A549 (cell line): ENCODE results near the gene XPNPEP1. TPM values are rescaled to one million over a fixed set of nuclear protein-coding genes. Genes with fewer than 3 reads are reported as not detected.

Experiments used
- ATAC-seq, 2 experiments: fragments of 200-7000 bp in 1 of 2; fragments of >200 bp in 1 of 2; cut with Nextera tagmentation in 1 of 2; cut with Tn5 transposase in 1 of 2; 3 replicates each; pipeline versions ENCODE4 v1.8.0 to v1.9.1; 2018 to 2020; ENCODE audit warnings: mild to moderate bottlenecking in 1 of 2, moderate library complexity in 1 of 2
- CTCF ChIA-PET: fragments of 300-600 bp; sonication (Branson Sonifier 250); formaldehyde crosslinking; extraction: SDS; loops from one replicate; lab custom pipeline; 2021; ENCODE audit warnings: antibody characterized with exemption, inconsistent platforms; lab: Yijun Ruan, JAX
- POLR2A ChIA-PET: fragments of 350-600 bp; formaldehyde crosslinking; extraction: SDS; loops from one replicate; lab custom pipeline; 2021; ENCODE audit warnings: antibody characterized with exemption, inconsistent platforms; lab: Yijun Ruan, JAX
- DNase-seq, 2 experiments: peaks; one replicate each; pipeline versions ENCODE4 v3.0.0 to v3.0.0-alpha.2; 2011 to 2016; ENCODE audit warnings: low read depth in 1 of 2, low spot score in 1 of 2
- FAIRE-seq: peaks from 2 replicates; lab custom pipeline; 2011; peaks lifted over from hg19 to GRCh38; lab: Jason Lieb, UNC
- H3K27ac ChIP-seq, 2 experiments: fragments of >200 bp; sonication (Bioruptor Twin); formaldehyde crosslinking; 3 replicates each; pipeline ENCODE4 v1.5.1; 2016 to 2017
- H3K4me1 ChIP-seq: fragments of >200 bp; sonication (Bioruptor Twin); formaldehyde crosslinking; 3 replicates; pipeline ENCODE4 v1.6.1; 2016
- H3K4me2 ChIP-seq: fragments of >200 bp; sonication (Bioruptor Twin); formaldehyde crosslinking; 3 replicates; pipeline ENCODE4 v1.6.1; 2016
- H3K4me3 ChIP-seq: fragments of >200 bp; sonication (Bioruptor Twin); formaldehyde crosslinking; 3 replicates; pipeline ENCODE4 v1.5.1; 2016
- H3K9me3 ChIP-seq: fragments of >200 bp; sonication (Bioruptor Twin); formaldehyde crosslinking; 3 replicates; pipeline ENCODE4 v1.6.1; 2016
- CBX2 ChIP-seq: fragments of 200-600 bp; sonication (generic); IDR thresholded peaks from 2 replicates; pipeline ENCODE4 v1.6.1; 2016; ENCODE audit warnings: low read depth, mild to moderate bottlenecking, borderline replicate concordance
- CHD2 ChIP-seq: fragments of 150-350 bp; IDR thresholded peaks from 2 replicates; pipeline ENCODE4 v1.6.1; 2014; ENCODE audit warnings: low read length; ENCODE audit not compliant: partially characterized antibody
- EHF ChIP-seq: fragments of 250-450 bp; sonication (Bioruptor Pico); IDR thresholded peaks from 2 replicates; pipeline ENCODE4 v1.5.0; 2020; ENCODE audit warnings: mild to moderate bottlenecking
- FOSB ChIP-seq: fragments of 250-450 bp; sonication (Bioruptor Pico); IDR thresholded peaks from 2 replicates; pipeline ENCODE4 v1.5.0; 2020; ENCODE audit warnings: mild to moderate bottlenecking, moderate library complexity
- MAX ChIP-seq: IDR thresholded peaks from 2 replicates; pipeline ENCODE4 v1.6.1; 2012
- NFE2L2 ChIP-seq: fragments of 150-350 bp; conservative IDR thresholded peaks from 2 replicates; pipeline ENCODE4 v1.6.1; 2014; ENCODE audit warnings: low read length
- PHF8 ChIP-seq: fragments of 200-600 bp; sonication (generic); IDR thresholded peaks from 2 replicates; pipeline ENCODE4 v1.6.1; 2016; ENCODE audit warnings: low read depth, mild to moderate bottlenecking, antibody characterized with exemption, moderate library complexity, borderline replicate concordance
- POLR2AphosphoS2 ChIP-seq: conservative IDR thresholded peaks from 2 replicates; pipeline ENCODE4 v1.6.1; 2012; ENCODE audit warnings: low read length, improper control_type of control experiment, inconsistent platforms
- RAD21 ChIP-seq, 2 experiments: fragments of >200 bp in 1 of 2; sonication (Bioruptor Twin) in 1 of 2; formaldehyde crosslinking in 1 of 2; IDR thresholded peaks in 1 of 2; conservative IDR thresholded peaks in 1 of 2; 2 replicates in 1 of 2; 3 replicates in 1 of 2; pipeline ENCODE4 v1.6.1; 2012 to 2018; ENCODE audit warnings: inconsistent platforms in 1 of 2
- RFX5 ChIP-seq: fragments of 450-650 bp; IDR thresholded peaks from 2 replicates; pipeline ENCODE4 v1.7.1; 2014; ENCODE audit warnings: antibody characterized with exemption, mild to moderate bottlenecking, moderate library complexity
- SMC3 ChIP-seq: fragments of >200 bp; sonication (Bioruptor Twin); formaldehyde crosslinking; IDR thresholded peaks from 3 replicates; pipeline ENCODE4 v1.6.1; 2018; ENCODE audit warnings: inconsistent platforms
- SREBF2 ChIP-seq: fragments of 450-650 bp; IDR thresholded peaks from 2 replicates; pipeline ENCODE4 v1.6.1; 2014; ENCODE audit warnings: mild to moderate bottlenecking, moderate library complexity
- ZNF302 ChIP-seq: fragments of 250-450 bp; sonication (Bioruptor Pico); IDR thresholded peaks from 2 replicates; pipeline ENCODE4 v1.9.0; 2021; ENCODE audit warnings: inconsistent platforms, mild to moderate bottlenecking, moderate library complexity
- WGBS: methylation state at CpG from one replicate; pipeline ENCODE4 v1.1.6; 2017; ENCODE audit errors: missing lambda C conversion rate; 5-methylcytosine and 5-hydroxymethylcytosine counted together
- polyA plus RNA-seq, 4 experiments: library from polyadenylated mRNA; depleted of rRNA in 3 of 4; stranded (reverse); fragments of >200 nt; fragmentation: RNase III in 1 of 4; extraction: RNeasy Plus Mini Kit Qiagen cat#74134 plus additional on column Dnase treatment in 1 of 4; gene quantifications; 2 replicates in 3 of 4; 3 replicates in 1 of 4; pipeline ENCODE4 v1.2.3, GENCODE V29; 2011 to 2017
- TF ChIP-seq, protein P1 (sequence below): fragments of 250-450 bp; sonication (Bioruptor Pico); IDR thresholded peaks from 2 replicates; pipeline ENCODE4 v1.5.0; 2021; ENCODE audit warnings: mild to moderate bottlenecking, moderate library complexity, borderline replicate concordance
- TF ChIP-seq, protein P2 (sequence below): fragments of >200 bp; sonication (Bioruptor Twin); formaldehyde crosslinking; IDR thresholded peaks from 3 replicates; pipeline ENCODE4 v1.5.1; 2016
- TF ChIP-seq, protein P3 (sequence below): IDR thresholded peaks from 2 replicates; pipeline ENCODE4 v1.6.1; 2012; ENCODE audit warnings: low read depth, borderline replicate concordance

XPNPEP1 gene
- polyA plus RNA-seq, 2 of the 4 experiments (the other 2 are of a cell fraction), result 32.5 to 53.9 TPM

DNA sequence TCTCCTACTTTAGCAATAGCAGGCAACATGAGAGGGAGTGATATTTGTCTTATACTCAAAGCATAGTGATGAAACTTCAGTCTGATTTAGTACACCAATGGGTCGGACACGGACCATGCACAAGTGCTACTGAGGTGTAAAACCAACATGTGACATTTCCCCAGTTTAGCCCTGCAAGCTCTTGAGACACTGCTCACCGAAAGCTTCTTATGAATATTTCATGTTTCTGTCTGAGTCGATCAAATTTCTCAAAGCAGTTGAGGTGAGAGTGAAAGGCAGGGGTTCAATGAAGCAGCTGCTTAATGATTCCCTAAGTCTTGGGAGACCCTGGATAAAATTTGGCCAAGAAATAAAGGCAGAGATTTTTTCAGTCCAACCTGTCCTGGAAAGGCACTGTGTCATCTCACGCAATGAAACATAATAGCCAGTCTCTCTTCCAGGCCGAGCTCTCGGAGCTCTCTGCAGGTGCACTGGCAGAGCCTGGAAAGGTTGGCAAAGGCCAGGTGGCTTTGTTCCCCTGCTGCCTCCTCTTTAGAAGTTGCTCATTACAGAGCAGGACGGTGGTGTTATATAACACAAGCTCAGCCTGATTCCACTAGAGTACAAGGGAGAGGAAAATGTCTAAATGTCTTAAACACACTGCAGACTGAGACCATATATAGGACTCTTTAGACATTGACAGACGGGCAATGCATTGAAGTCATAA, 33.9 kb upstream of the XPNPEP1 start:
- FAIRE-seq, result no peak
- Histone ChIP-seq H3K9me3 (no peaks in the 10 kb centered on the region), H3K4me3 (no peak overlapping the region), H3K4me2 (no peak overlapping the region), H3K27ac (no peak overlapping the region), H3K4me1 (peaks cover 3% of the 10 kb centered on the region; the same call in 1 of the 3 replicates)
- no peak for DNase-seq
- no peak for TF ChIP-seq NFE2L2
- no peak for TF ChIP-seq POLR2AphosphoS2
- TF ChIP-seq FOSB (CRISPR knock-in tag), result no peak
- TF ChIP-seq EHF (CRISPR knock-in tag), result no peak
- TF ChIP-seq MAX, result no peak
- TF ChIP-seq ZNF302, result no peak
- no peak for TF ChIP-seq CHD2
- TF ChIP-seq PHF8, result no peak
- TF ChIP-seq SREBF2, result no peak
- TF ChIP-seq RFX5, result no peak
- TF ChIP-seq, protein P1, sequence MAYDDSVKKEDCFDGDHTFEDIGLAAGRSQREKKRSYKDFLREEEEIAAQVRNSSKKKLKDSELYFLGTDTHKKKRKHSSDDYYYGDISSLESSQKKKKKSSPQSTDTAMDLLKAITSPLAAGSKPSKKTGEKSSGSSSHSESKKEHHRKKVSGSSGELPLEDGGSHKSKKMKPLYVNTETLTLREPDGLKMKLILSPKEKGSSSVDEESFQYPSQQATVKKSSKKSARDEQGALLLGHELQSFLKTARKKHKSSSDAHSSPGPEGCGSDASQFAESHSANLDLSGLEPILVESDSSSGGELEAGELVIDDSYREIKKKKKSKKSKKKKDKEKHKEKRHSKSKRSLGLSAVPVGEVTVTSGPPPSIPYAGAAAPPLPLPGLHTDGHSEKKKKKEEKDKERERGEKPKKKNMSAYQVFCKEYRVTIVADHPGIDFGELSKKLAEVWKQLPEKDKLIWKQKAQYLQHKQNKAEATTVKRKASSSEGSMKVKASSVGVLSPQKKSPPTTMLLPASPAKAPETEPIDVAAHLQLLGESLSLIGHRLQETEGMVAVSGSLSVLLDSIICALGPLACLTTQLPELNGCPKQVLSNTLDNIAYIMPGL (CRISPR knock-in tag), result no peak
- TF ChIP-seq, protein P2, sequence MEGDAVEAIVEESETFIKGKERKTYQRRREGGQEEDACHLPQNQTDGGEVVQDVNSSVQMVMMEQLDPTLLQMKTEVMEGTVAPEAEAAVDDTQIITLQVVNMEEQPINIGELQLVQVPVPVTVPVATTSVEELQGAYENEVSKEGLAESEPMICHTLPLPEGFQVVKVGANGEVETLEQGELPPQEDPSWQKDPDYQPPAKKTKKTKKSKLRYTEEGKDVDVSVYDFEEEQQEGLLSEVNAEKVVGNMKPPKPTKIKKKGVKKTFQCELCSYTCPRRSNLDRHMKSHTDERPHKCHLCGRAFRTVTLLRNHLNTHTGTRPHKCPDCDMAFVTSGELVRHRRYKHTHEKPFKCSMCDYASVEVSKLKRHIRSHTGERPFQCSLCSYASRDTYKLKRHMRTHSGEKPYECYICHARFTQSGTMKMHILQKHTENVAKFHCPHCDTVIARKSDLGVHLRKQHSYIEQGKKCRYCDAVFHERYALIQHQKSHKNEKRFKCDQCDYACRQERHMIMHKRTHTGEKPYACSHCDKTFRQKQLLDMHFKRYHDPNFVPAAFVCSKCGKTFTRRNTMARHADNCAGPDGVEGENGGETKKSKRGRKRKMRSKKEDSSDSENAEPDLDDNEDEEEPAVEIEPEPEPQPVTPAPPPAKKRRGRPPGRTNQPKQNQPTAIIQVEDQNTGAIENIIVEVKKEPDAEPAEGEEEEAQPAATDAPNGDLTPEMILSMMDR, result no peak
- no peak for TF ChIP-seq CBX2
- TF ChIP-seq, protein P3, sequence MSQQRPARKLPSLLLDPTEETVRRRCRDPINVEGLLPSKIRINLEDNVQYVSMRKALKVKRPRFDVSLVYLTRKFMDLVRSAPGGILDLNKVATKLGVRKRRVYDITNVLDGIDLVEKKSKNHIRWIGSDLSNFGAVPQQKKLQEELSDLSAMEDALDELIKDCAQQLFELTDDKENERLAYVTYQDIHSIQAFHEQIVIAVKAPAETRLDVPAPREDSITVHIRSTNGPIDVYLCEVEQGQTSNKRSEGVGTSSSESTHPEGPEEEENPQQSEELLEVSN, result no peak
- TF ChIP-seq RAD21 (conservative IDR thresholded peaks at IDR 0.05 in 1 of 2, IDR thresholded peaks at IDR 0.05 in 1 of 2), result no peak
- 90% methylated on average over 9 of the region's 9 CpGs for WGBS
- no peak for ATAC-seq
- ChIA-PET POLR2A (no interaction called here), CTCF (interaction anchor here (0.7 to 2.3 kb wide), 13 partner anchors 8 to 120 kb away, joined by 3 to 10 read pairs (median 4); no protein-coding TSS in a partner anchor)

DNA sequence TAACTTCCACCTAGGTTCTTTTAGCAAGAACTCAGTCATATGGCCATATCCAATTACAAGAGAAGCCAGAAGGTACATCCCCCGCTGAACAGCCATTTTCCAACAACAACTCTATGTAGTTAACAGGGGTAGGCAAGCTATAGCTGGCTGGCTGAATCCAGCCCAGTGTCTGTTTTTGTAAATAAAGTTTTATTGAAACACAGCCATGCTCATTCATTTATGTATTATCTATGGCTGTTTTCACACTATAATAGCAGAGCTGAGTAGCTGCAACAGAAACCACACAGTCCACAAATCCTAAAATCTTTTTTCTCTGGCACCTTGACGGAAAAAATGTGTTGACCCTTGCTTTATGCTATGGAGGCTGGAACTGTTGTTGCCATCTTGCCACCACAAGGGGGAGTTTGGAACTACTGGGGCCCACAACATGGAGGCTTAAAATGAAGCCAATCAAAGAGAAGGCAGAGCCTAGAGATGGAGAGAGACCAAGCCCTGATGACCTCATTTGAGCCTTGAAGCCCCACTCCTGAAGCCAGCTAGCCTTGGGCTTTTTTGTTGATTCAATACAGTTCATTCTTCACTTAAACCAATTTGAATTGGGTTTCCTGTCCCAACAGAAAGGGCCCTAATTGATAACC, 33.3 kb upstream of the XPNPEP1 start:
- POLR2A ChIA-PET, result no interaction called here
- ATAC-seq, result peak; percentile 86 to 99
- DNase-seq, result peak; percentile 69 to 82
- TF ChIP-seq, protein P2, result peak; percentile 60
- TF ChIP-seq SMC3 (peak; percentile 63), RAD21 (conservative IDR thresholded peaks at IDR 0.05 in 1 of 2, IDR thresholded peaks at IDR 0.05 in 1 of 2) (peak; percentile 52 to 69), RFX5 (no peak)
- Histone ChIP-seq H3K27ac (no peak overlapping the region), H3K4me3 (no peak overlapping the region), H3K4me2 (no peak overlapping the region), H3K4me1 (peaks cover 1% of the 10 kb centered on the region; the same call in 1 of the 3 replicates), H3K9me3 (no peaks in the 10 kb centered on the region)
- CTCF ChIA-PET, result interaction anchor here (0.7 to 2.3 kb wide), 11 partner anchors 8 to 120 kb away, joined by 3 to 10 read pairs (median 5); no protein-coding TSS in a partner anchor
- no peak for FAIRE-seq
- 46% methylated on average over 2 of the region's 2 CpGs for WGBS
